Heart left ventricle (tissue), 16 donors: Measurements from ENCODE around the gene DRAM1. TPM values are rescaled to one million over a fixed set of nuclear protein-coding genes. Genes with fewer than 3 reads are reported as not detected.
A peak's percentile ranks its signal among the peaks of the same experiment; 100 is the strongest.

Experiments used
- ATAC-seq, 4 donors: fragments of 200-7000 bp; cut with Tn5 transposase; one replicate each; pipeline ENCODE4 v1.9.1; 2020 to 2022; ENCODE audit warnings: moderate library complexity in 4 of 4, mild to moderate bottlenecking in 3 of 4, moderate number of reproducible peaks in 1 of 4
- DNase-seq, 5 donors: peaks; one replicate each; pipeline ENCODE4 v3.0.0-alpha.2; 2020
- H3K27ac ChIP-seq, 12 donors: fragments of 200-600 bp; sonication (generic) in 4 of 12; one replicate each; pipeline versions ENCODE4 v1.5.0 to v1.8.0; 2016 to 2022; ENCODE audit warnings: mild to moderate bottlenecking in 2 of 12
- H3K27me3 ChIP-seq, 9 donors: fragments of 200-600 bp; sonication (generic) in 2 of 9; one replicate each; pipeline versions ENCODE4 v1.5.1 to v1.8.0; 2016 to 2022; ENCODE audit warnings: mild to moderate bottlenecking in 3 of 9
- H3K36me3 ChIP-seq, 9 donors: fragments of 200-600 bp; sonication (generic) in 2 of 9; one replicate each; pipeline versions ENCODE4 v1.5.0 to v1.8.0; 2018 to 2022; ENCODE audit warnings: mild to moderate bottlenecking in 2 of 9
- H3K4me1 ChIP-seq, 12 donors: fragments of 200-600 bp; sonication (generic) in 4 of 12; one replicate each; pipeline versions ENCODE4 v1.5.0 to v1.8.0; 2016 to 2022; ENCODE audit warnings: mild to moderate bottlenecking in 3 of 12
- H3K4me3 ChIP-seq, 12 donors: fragments of 200-600 bp; sonication (generic) in 4 of 12; one replicate each; pipeline versions ENCODE4 v1.5.0 to v1.8.0; 2017 to 2022; ENCODE audit warnings: mild to moderate bottlenecking in 9 of 12, moderate library complexity in 4 of 12
- H3K9me3 ChIP-seq, 12 donors: fragments of 200-600 bp; sonication (generic) in 4 of 12; one replicate each; pipeline versions ENCODE4 v1.5.0 to v1.8.0; 2016 to 2022; ENCODE audit warnings: mild to moderate bottlenecking in 1 of 12
- POLR2A ChIP-seq, 2 donors: fragments of 450-650 bp; IDR thresholded peaks; one replicate each; pipeline ENCODE4 v1.6.1; 2017; ENCODE audit warnings: antibody characterized with exemption in 2 of 2, mild to moderate bottlenecking in 2 of 2, moderate library complexity in 2 of 2
- WGBS, 4 donors: extraction: QIAGEN DNeasy Blood & Tissue Kit in 2 of 4; methylation state at CpG; one replicate each; pipeline versions ENCODE4 v1.1.5 to v1.1.7; 2013 to 2018; 5-methylcytosine and 5-hydroxymethylcytosine counted together
- intact Hi-C, 10 donors: fragments of 100-400 bp; cut with DNase I; formaldehyde crosslinking; loops; one replicate each; pipeline versions ENCODE4 v1.11.1 to v1.14.2; 2022
- polyA plus RNA-seq, 2 donors: library from polyadenylated mRNA; stranded (reverse); fragments of 200-250 nt; gene quantifications; one replicate each; pipeline ENCODE4 v1.2.3, GENCODE V29; 2013
- total RNA-seq, 9 donors: library from RNA; depleted of rRNA in 2 of 9; stranded (reverse); fragments of >200 nt in 2 of 9; fragmentation: NEBNext Ultra II Directional in 3 of 9; extraction: Animal tissue kit (Norgen Biotek cat#: 25700) in 3 of 9; gene quantifications; one replicate each; pipeline versions ENCODE4 v1.1.0 to v1.2.4, GENCODE V29; 2016 to 2023
- TF ChIP-seq, protein P1 (sequence below), 12 donors: fragments of 200-600 bp; sonication (generic) in 4 of 12; IDR thresholded peaks; one replicate each; pipeline versions ENCODE4 v1.5.0 to v1.8.0; 2018 to 2022; ENCODE audit warnings: antibody characterized with exemption in 12 of 12, mild to moderate bottlenecking in 5 of 12
- donor health status: ischemic (EF 13 %, LVEDD 7.1; RV severe dilation, severe dysfunction).
- donor health status: healthy with polysubstance abuse.
- donor health status: DM: no; HTN: yes; CAD: no.
- donor health status: DM: no; HTN: no; CAD: no.
- donor health status: ischemic (EF 25% LVEDD 6.9; RV normal size, moderate dysfunction).
- donor health status: ischemic (EF 25% LVEDD 5.7; RV mildly dilated, moderate dysfunction).
- donor health status: healthy.
- donor health status: DM: yes; HTN: yes; CAD: no.
- donor health status: ischemic (EF 35%, LVEDD 5.7; RV mildly dilated, moderate dysfunction).
- donor health status: nonischemic (EF 11% LVEDD 7.7; RV severe dilation, severe dysfunction).
- donor health status: DM: yes; HTN: yes; CAD: no.
- donor health status: PGD.
- donor health status: ischemic (EF 29% LVEDD 5.4; RV normal size, mild dysfunction).
- donor health status: nonischemic (EF 23%, LVEDD 6.1; RV moderate dilation, normal function).

DRAM1 gene
- total and polyA plus RNA-seq, 11 donors: 2.9 to 40.7 (median 4.3) TPM

DNA sequence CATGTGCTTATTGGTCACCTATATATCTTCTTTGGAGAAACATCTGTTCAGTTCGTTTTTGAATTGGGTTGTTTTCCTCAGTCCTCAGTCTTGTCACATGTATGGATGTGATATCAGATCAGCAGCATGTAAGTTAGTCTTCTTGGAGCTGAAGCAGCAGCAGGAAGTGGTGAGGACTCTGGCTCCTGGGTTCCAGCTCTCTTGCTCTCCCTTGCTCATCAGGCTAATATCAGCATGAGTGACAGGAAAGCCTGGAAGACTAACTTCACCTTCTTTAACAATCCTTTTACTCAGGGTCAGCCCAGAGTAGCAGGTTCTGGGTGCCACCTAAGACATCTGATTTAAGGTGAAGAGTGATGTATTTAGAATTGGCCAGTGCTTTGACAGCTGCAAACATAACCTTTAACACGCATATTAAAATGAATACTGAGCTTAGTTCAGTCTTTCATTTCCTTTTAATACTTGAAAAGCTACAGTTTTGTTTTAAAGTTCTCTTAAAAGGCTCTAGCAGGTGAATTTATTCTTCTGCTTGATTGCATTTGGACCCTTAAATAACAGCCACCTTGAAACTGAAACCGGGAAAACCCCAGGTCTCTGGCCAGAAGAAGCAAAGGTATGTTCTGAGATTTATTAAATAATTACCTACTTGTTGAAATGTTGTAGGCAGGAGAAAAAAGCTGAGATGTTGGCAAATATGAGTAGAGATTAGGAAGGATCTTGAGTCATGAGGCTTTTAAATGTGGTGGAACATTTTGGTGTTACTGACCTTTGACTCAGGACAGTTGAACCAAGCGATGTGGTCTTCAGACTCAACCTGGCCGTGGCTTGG is 54.3 kb downstream of the DRAM1 start:
- TF ChIP-seq, protein P1, sequence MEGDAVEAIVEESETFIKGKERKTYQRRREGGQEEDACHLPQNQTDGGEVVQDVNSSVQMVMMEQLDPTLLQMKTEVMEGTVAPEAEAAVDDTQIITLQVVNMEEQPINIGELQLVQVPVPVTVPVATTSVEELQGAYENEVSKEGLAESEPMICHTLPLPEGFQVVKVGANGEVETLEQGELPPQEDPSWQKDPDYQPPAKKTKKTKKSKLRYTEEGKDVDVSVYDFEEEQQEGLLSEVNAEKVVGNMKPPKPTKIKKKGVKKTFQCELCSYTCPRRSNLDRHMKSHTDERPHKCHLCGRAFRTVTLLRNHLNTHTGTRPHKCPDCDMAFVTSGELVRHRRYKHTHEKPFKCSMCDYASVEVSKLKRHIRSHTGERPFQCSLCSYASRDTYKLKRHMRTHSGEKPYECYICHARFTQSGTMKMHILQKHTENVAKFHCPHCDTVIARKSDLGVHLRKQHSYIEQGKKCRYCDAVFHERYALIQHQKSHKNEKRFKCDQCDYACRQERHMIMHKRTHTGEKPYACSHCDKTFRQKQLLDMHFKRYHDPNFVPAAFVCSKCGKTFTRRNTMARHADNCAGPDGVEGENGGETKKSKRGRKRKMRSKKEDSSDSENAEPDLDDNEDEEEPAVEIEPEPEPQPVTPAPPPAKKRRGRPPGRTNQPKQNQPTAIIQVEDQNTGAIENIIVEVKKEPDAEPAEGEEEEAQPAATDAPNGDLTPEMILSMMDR (IDR thresholded peaks at IDR 0.05): no peak
- Histone ChIP-seq H3K27ac (no peak overlapping the region), H3K36me3 (no peaks in the 10 kb centered on the region), H3K9me3 (no peaks in the 10 kb centered on the region), H3K27me3 (no peaks in the 10 kb centered on the region), H3K4me1 (peaks cover 0 to 17% (median 0%) of the 10 kb centered on the region in 12 donors), H3K4me3 (no peak overlapping the region)
- intact Hi-C loops: loop anchor here in 3 of 10 donors (10.0 kb wide), 3 partner anchors 823 to 1613 kb away; no protein-coding TSS in a partner anchor
- ATAC-seq (no peak), DNase-seq (no peak)
- 78 to 82% (median 80%) methylated on average over 5 of the region's 5 CpGs for WGBS, 4 donors

DNA sequence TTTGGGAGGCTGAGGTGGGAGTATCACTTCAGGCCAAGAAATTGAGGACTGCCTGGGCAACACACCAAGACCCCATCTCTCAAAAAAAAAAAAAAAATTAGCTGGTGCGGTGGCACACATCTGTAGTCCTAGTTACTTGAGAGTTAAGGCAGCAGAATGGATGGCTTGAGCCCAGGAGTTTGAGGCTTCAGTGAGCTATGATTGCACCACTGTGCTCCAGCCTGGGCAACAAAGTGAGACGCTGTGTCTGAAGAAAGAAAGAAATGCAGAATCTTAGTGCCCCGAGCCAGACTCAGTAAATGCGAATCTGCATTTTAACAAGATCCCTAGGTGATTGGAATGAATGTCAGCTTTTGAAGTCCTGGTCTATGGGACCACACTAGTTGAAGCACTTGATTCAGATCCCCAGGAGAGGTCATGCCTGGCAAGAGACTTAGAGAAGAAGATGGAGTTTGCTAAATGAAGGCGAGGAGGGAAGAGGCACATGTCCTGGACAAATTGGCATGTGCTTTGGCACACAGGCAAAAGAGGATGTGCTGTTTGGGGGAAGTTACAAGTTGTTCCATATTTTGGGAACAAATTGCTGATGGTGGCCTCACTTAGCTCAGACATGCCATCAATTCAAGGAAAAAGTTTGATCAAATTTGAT is 56.6 kb downstream of the DRAM1 start:
- TF ChIP-seq, protein P1 (IDR thresholded peaks at IDR 0.05): no peak
- no peak for TF ChIP-seq POLR2A (IDR thresholded peaks at IDR 0.05)
- Histone ChIP-seq H3K4me3 (no peak overlapping the region), H3K27ac (peak overlapping the region in 6 of 12 donors; percentile 35 to 74 (median 64)), H3K27me3 (no peaks in the 10 kb centered on the region), H3K9me3 (no peaks in the 10 kb centered on the region), H3K36me3 (no peaks in the 10 kb centered on the region), H3K4me1 (peaks cover 0 to 19% (median 0%) of the 10 kb centered on the region in 12 donors)
- DNase-seq: peak in 1 of 5 donors; percentile 50
- ATAC-seq: peak in 2 of 4 donors; percentile 10 to 31
- intact Hi-C loops: loop anchor here in 3 of 10 donors (10.0 kb wide), 3 partner anchors 821 to 1611 kb away; no protein-coding TSS in a partner anchor
- WGBS, 4 donors: 60 to 78% (median 62%) methylated on average over 5 of the region's 5 CpGs

DNA sequence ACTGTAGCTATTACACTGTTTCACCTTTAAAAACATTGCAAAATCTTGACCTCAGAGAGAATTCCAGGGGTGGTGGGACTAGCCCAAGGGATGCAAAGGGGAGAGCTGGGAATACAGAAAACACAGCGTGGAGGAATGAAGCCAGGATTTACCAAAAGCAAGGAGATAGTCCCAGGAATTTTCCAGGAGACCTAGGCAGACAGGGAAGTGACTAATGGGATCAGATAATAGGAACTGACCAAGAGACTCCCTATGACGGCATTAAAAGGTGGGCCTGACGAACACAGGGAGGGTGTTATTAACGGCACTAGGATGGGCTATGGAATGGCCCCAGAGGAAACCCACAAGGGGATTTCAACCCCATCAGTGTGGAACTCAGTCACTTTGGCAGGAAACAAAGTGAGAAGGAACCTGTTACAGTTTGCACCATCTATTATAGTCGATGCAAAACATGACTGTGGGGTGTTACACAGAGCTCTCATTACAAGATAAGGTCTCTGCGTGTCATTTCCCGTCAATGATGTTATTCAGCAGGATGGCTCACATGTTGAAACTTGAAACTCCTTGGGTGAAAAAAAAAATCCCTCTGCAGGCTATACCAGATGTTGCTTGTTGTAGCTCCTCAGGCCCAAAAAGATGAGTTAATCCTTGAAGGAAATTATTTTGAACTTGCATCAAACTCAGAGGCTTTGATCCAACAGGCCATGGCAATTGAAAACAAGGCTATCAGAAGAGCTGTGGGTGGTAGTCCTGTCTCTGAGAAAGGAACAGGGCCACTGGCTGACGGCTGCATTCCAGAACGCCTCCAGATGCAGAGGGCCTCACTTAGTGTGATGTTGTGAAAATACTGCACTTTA is 58.7 kb downstream of the DRAM1 start:
- Histone ChIP-seq H3K27ac (peak overlapping the region in 10 of 12 donors; percentile 22 to 85 (median 66)), H3K36me3 (no peaks in the 10 kb centered on the region), H3K9me3 (no peaks in the 10 kb centered on the region), H3K4me3 (no peak overlapping the region), H3K4me1 (peaks cover 0 to 31% (median under 1%) of the 10 kb centered on the region in 12 donors), H3K27me3 (no peaks in the 10 kb centered on the region)
- no peak for TF ChIP-seq POLR2A (IDR thresholded peaks at IDR 0.05)
- intact Hi-C loops: loop anchor here in 7 of 10 donors (5.0 to 10.0 kb wide), 6 partner anchors 546 to 1611 kb away; partner anchors contain the start of gene IGF1 (in 4 of the 7)
- peak; percentile 84 to 90 (median 86) for ATAC-seq
- 25 to 31% (median 26%) methylated on average over 9 of the region's 9 CpGs for WGBS, 4 donors
- peak; percentile 58 to 76 (median 66) for DNase-seq

DNA sequence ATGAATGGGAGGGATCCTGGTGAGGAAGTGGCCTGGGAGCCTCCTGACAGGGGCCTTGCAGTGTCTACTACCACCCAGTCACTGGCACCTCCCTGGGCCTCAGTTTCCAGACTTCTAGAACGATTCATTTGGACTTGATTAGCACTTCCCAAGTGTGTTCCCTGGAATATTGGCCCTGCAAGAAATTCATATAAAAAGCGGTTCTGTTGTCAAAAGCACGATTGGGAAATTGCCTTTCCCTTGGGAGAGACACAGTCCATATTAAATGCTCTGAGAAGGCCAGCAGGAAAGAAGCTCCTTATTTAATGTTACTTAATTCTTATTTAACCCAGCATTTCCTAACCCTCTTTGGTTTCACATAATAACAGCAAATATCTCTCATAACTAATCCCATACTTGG is 61.9 kb downstream of the DRAM1 start:
- no peak for ATAC-seq

More for the DNA sequence above, 61.9 kb downstream of the DRAM1 start:
- H3K9me3 ChIP-seq: no peaks in the 10 kb centered on the region
- H3K4me1 ChIP-seq: peaks cover 0 to 33% (median 2%) of the 10 kb centered on the region in 12 donors
- H3K36me3 ChIP-seq: no peaks in the 10 kb centered on the region
- intact Hi-C loops: loop anchor here in 7 of 10 donors (5.0 to 10.0 kb wide), 6 partner anchors 543 to 1608 kb away; partner anchors contain the start of gene IGF1 (in 4 of the 7)
- H3K27me3 ChIP-seq: no peaks in the 10 kb centered on the region
- H3K27ac ChIP-seq: peak overlapping the region in 9 of 12 donors; percentile 6 to 74 (median 47)
- no peak for TF ChIP-seq POLR2A (IDR thresholded peaks at IDR 0.05)
- TF ChIP-seq, protein P1 (IDR thresholded peaks at IDR 0.05): no peak
- WGBS, 4 donors: 41 to 61% (median 46%) methylated on average over 3 of the region's 3 CpGs
- no peak overlapping the region for H3K4me3 ChIP-seq
- no peak for DNase-seq
